Activated CD8-positive, alpha-beta memory T cell treated with anti-CD3 and anti-CD28 coated beads for 4 hours (primary cell): ENCODE results near the gene LAIR2.

Experiments used
- DNase-seq, 2 donors: peaks; one replicate each; pipeline ENCODE4 v3.0.0-alpha.2; 2020; ENCODE audit warnings: low read depth in 2 of 2

Gene LAIR2

DNA sequence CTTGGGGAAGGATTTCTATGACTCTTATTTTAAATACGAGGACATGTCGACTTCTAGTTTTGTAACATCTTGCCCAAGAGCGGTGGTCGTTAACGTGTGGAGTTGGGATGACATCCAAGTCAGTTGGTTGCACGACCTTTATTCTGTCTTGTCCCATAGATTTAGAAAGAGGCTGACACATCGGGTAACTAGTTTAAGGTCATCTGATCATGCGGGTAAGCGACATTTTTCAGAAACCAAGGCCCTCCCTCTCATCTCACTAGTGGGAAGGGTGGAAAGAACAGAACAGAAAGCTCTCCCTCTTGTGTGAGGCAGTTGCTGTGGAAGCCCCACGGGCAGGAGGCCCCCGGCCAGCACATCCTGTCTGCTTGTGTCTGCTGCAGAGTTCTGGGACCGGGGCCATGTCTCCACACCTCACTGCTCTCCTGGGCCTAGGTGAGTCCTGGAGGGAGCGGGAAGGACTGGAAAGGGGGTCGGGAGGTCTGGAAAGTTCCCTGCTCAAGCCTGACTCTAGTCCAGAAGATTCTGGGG is at the start of gene LAIR2:
Gene LAIR2 (plus strand): TSS at position 314 of the 531 bp plus-strand sequence. CDS start 88 bp downstream, at position 402.
- no peak for DNase-seq

DNA sequence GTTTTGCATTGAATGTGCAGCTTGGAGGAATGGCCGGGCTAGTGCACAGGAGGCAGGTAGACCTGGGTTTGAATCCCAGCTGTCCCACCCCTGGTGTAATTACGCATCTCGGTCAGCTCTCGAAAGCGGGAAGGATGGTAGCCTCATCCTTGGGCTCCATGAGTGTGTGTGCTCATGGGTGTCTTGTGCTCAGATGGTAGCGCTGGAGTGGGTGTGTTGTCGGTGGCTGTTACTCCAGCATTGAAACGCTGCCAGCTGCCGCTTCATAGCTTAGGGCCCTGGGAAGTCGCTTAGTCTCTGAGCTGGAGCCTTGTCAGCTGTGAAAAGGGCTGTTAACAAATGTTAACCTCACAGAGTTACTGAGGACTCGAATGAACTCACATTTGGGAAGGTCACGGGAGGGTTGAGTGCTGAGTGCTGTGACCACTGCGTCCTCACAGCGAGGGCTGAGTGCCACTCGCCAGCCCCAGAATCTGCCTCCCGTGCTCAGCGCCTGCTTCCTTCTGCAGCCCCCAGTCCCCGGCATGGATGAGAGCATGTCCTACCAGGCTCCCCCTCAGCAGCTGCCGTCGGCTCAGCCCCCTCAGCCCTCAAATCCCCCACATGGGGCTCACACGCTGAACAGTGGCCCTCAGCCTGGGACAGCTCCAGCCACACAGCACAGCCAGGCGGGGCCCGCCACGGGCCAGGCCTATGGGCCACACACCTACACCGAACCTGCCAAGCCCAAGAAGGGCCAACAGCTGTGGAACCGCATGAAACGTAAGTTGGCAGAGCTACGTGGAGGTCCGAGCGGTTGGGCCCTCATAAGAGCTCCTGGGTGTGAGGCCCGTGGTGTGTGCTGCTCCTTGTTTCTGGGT is 48.5 kb upstream of the LAIR2 start:
- no peak for DNase-seq

GRCh38 chr19:54454781-54455675 is 47.6 kb upstream of the LAIR2 start:
- DNase-seq: no peak

DNA sequence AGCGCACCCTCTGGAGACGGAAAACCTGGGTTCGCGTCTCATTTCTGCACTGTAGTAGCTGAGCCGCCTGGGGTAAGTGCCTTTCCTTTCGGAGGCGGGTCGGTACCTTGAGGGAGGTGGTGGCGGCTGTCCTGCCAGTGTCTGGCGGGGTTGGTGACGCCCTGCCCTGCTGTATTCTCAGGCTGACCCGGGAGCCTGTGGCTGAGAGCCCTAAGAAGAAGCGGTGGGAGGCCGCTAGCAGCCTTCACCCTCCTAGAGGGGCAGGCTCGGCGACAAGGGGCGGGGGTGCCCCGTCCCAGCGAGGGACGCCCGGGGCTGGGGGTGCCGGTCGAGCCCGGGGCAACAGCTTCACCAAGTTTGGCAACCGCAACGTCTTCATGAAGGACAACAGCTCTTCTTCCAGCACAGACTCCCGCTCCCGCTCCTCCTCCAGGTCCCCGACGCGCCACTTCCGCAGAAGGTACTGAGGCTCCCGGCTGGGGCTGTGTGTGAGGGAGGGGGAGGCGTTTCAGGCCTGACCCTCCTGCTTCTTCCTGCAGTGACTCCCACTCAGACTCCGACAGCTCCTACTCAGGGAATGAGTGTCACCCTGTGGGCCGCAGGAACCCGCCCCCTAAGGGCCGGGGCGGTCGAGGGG is 46.7 kb upstream of the LAIR2 start:
- DNase-seq: no peak

DNA sequence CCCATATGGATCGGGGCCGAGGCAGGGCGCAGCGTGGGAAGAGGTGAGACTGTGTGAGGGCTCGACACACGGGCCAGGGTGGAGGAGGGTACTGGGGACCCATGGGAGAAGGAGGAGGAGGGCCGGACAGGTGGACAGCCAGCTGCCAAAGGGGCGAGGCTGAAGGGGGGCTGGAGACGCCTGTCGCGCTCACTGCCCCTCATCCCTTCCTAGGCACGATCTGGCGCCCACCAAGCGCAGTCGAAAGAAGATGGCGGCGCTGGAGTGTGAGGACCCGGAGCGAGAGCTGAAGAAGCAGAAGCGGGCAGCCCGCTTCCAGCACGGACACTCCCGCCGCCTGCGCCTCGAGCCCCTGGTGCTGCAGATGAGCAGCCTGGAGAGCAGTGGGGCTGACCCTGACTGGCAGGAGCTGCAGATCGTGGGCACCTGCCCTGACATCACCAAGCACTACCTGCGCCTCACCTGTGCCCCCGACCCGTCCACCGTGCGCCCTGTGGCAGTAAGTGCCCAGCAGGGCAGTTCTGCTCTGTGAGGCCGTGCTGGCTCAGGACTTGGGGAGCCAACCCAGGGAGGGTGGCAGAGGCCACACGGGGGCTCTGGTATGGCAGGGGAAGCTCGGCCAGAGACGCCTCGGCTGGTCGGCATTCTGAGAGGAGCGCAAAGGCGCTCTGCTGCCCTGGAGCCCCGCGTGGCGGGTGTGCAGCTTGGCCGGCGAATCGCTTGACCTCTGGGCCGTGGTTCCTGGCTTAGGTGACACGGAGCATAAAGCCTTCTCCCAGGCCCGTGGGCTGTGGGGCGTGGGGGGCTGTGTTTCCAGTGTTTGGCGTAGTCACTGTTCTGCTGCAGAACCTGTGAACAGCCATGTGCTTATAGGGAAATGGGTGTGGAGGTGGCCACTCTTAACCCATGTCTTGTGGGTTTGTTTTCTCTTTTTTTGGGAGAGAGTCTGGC is 45.9 kb upstream of the LAIR2 start:
- no peak for DNase-seq

- DNase-seq: no peak
Measured at GRCh38 chr19:54457773-54458647, 44.6 kb upstream of the LAIR2 start.

GRCh38 chr19:54458648-54459281 is 43.9 kb upstream of the LAIR2 start:
- no peak for DNase-seq

DNA sequence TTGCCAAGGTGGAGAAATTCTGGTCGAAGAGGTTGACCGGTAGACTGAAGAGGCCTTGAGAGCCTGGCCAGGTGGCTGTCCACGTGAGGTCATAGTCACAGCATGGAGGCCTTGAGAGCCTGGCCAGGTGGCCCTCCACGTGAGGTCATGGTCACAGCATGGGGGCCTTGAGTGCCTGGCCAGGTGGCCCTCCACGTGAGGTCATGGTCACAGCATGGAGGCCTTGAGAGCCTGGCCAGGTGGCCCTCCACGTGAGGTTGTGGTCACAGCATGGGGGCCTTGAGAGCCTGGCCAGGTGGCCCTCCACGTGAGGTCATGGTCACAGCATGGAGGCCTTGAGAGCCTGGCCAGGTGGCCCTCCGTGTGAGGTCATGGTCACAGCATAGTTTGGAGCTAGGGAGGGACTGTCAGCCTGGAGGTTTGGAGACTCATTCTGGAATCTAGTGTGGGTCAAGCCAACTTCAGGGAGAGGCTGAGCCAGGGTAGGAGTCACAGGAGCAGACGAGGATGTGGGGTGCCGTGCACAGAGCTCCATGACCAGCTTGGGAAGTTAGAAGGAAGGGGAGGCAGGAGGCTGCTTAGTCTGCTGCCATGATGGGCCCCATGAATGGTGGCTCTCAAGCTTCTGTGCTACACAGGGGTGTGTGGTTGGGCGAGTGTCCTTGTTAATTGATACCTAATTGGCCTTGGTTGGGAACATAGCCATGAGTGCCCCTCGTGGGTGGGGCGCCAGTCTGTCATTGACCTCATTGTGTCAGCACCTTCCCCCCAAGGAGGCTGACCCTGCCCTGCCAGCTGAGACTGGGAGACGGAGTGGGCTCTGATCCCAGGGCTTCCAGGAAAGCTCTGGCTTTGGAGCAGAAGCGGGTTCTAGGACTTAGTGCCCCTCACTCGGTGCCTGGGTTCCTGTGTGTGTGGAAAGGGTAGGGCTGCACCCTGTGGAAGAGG is 43.1 kb upstream of the LAIR2 start:
- no peak for DNase-seq

GRCh38 chr19:54460230-54461005 is 42.2 kb upstream of the LAIR2 start:
- DNase-seq: no peak

GRCh38 chr19:54461210-54461609 is 41.4 kb upstream of the LAIR2 start:
- DNase-seq: no peak

- DNase-seq: no peak
Measured at GRCh38 chr19:54461613-54462012, 41.0 kb upstream of the LAIR2 start.

DNA sequence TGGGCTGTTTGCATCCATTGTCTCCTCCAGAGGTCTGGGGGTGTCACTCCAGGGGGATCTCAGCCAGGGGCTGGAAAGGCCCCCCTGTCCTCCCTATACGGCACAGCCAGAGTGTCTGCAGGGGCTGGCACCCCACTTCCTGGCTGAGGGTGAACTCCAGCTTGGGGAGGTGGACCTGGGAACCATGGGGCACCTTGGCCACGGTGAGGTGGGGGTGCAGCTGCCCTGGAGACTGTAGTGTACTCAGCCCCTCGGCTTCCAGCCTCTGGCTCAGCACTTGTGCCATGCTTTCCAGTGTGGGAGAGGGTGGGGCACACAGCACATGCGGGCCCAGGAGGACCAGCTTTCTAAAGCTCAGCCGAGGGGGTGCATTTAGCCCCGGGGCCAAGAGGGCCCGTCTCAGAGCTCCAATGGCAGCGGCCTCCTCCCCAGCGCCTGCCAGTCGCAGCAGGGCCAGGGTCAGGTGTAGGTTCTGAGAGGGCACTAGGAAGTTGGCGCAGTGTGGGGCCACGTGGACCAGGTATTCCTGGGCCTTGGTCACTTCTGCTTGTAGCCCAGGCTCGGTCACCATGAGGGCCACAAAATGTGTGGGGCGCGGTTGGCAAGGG is 40.5 kb upstream of the LAIR2 start:
- no peak for DNase-seq

DNA sequence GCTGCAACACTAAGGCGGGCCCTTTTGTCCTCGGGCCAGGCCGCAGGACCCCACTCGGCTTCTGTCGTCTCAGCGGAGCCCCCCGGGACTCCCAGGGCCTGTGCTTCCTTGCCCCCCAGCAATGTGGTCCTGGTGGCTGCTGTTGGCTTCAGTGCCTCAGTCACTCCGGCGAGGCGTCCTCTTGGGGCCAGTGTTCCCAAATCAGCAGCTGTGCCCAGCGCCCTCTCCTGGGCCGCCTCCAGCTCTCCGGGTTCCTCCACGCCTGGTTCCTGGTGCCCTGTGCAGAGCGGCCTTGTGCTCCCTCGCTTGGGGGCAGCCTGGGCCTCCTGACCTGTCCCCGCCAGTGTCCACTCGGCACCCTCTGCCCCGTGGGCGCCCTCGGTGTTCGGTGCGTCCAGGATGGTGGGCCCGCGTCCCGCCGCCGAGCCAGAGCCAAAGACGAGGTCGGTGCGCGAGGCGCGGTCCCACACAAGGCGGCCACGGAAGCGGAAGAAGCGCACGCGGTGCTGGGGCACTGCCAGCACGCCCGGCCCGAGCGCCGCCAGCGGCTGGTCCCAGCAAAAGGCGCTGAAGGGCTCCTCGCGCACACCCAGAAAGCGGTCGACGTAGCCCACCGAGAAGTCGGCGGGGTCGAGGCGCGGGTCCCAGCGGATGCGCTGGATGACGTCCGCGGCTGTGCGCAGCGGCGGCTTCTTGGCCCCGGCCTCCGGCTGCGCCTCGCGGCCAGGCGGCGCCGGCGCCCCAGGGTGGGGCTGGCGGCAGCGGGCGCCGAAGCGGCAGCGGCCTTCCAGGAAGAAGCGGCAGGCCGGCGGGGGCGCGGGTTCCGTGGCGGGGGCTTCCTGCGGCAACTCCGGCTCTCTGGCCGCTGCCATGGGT is 39.7 kb upstream of the LAIR2 start:
- DNase-seq: no peak

- peak; percentile 77 to 91 for DNase-seq
Measured at GRCh38 chr19:54463531-54464043, 39.0 kb upstream of the LAIR2 start, which contains the start of gene LENG9. Gene LENG9, minus strand, starts transcription at chr19:54463778. Its CDS starts 252 bp downstream, at chr19:54463526.

- DNase-seq: peak; percentile 36 to 72
Measured at GRCh38 chr19:54464044-54464629, 38.5 kb upstream of the LAIR2 start.
